ENCODE measurements around the gene GPBP1. TPM values are rescaled to one million over a fixed set of nuclear protein-coding genes. Genes with fewer than 3 reads are reported as not detected.
"Not testable (repeated sequence)": the region's sequence is repeated elsewhere in the genome, so short reads cannot be mapped to it uniquely, and the experiment has no call there.

Gene GPBP1
- 40.3 and 44.5 TPM in 2 replicates for total RNA-seq

GRCh38 chr5:57173319-57174127 lies at the start of gene GPBP1:
GPBP1 (plus strand) TSS chr5:57174059; CDS start chr5:57214131, 40,072 bp downstream.
- peak; percentile 92 to 99 for DNase-seq (ENCODE audit: low read depth in 2 of 2)

- no peak for DNase-seq (ENCODE audit: low read depth in 2 of 2)
These were observed 45.5 kb upstream of the GPBP1 start for GRCh38 chr5:57128325-57128724.

GRCh38 chr5:57133574-57133973 lies 40.3 kb upstream of the GPBP1 start:
- no peak for DNase-seq (ENCODE audit: low read depth in 2 of 2)

GRCh38 chr5:57137401-57137800 lies 36.5 kb upstream of the GPBP1 start:
- no peak for DNase-seq (ENCODE audit: low read depth in 2 of 2)

GRCh38 chr5:57152316-57152715 lies 21.5 kb upstream of the GPBP1 start:
- no peak for DNase-seq (ENCODE audit: low read depth in 2 of 2)

- no peak for DNase-seq (ENCODE audit: low read depth in 2 of 2)
These were observed 18.8 kb upstream of the GPBP1 start for GRCh38 chr5:57155033-57155432.

- no peak for DNase-seq (ENCODE audit: low read depth in 2 of 2)
These were observed 16.7 kb upstream of the GPBP1 start for GRCh38 chr5:57157131-57157530.

- no peak for DNase-seq (ENCODE audit: low read depth in 2 of 2)
These were observed 16.2 kb upstream of the GPBP1 start for GRCh38 chr5:57157666-57158065.

GRCh38 chr5:57163553-57164006 lies 10.3 kb upstream of the GPBP1 start:
- DNase-seq (ENCODE audit: low read depth in 2 of 2): no peak

GRCh38 chr5:57164124-57164523 lies 9.7 kb upstream of the GPBP1 start:
- no peak for DNase-seq (ENCODE audit: low read depth in 2 of 2)

- DNase-seq (ENCODE audit: low read depth in 2 of 2): not testable (repeated sequence)
These were observed 8.7 kb upstream of the GPBP1 start for GRCh38 chr5:57165171-57165570.

- DNase-seq (ENCODE audit: low read depth in 2 of 2): peak in 1 of 2 donors; percentile 15
These were observed 7.6 kb upstream of the GPBP1 start for GRCh38 chr5:57166276-57166675.

- no peak for DNase-seq (ENCODE audit: low read depth in 2 of 2)
These were observed 6.7 kb upstream of the GPBP1 start for GRCh38 chr5:57167201-57167600.

- not testable (repeated sequence) for DNase-seq (ENCODE audit: low read depth in 2 of 2)
These were observed 3.7 kb upstream of the GPBP1 start for GRCh38 chr5:57170116-57170515.

- DNase-seq (ENCODE audit: low read depth in 2 of 2): peak in 1 of 2 donors; percentile 12
These were observed 1.9 kb upstream of the GPBP1 start for GRCh38 chr5:57171816-57172465.

- peak in 1 of 2 donors; percentile 24 for DNase-seq (ENCODE audit: low read depth in 2 of 2)
These were observed 1.2 kb upstream of the GPBP1 start for GRCh38 chr5:57172466-57173318.

GRCh38 chr5:57174128-57174889 lies 450 bp downstream of the GPBP1 start:
- DNase-seq (ENCODE audit: low read depth in 2 of 2): peak in 1 of 2 donors; percentile 36

GRCh38 chr5:57174890-57175510 lies 1.1 kb downstream of the GPBP1 start:
- peak in 1 of 2 donors; percentile 11 for DNase-seq (ENCODE audit: low read depth in 2 of 2)

GRCh38 chr5:57175551-57176309 lies 1.9 kb downstream of the GPBP1 start:
- no peak for DNase-seq (ENCODE audit: low read depth in 2 of 2)

- peak in 1 of 2 donors; percentile 82 for DNase-seq (ENCODE audit: low read depth in 2 of 2)
These were observed 2.5 kb downstream of the GPBP1 start for GRCh38 chr5:57176350-57176857.

All from dermis microvascular lymphatic vessel endothelial cell (primary cell).